Mesodermal cell (in vitro differentiated cells): ENCODE measurements around the gene NKAIN4.

ENCODE experiments used
- H3K27ac ChIP-seq: 2 replicates; pipeline ENCODE4 v1.7.0; 2013; ENCODE audit warnings: mild to moderate bottlenecking, low read depth, low read length, moderate library complexity; ENCODE audit not compliant: severe bottlenecking
- H3K36me3 ChIP-seq: 2 replicates; pipeline ENCODE4 v1.7.1; 2013; ENCODE audit warnings: mild to moderate bottlenecking, low read length, moderate library complexity; ENCODE audit not compliant: control insufficient read depth, insufficient read depth
- H3K4me1 ChIP-seq: one replicate; pipeline ENCODE4 v1.7.1; 2013; ENCODE audit warnings: mild to moderate bottlenecking, low read length; ENCODE audit not compliant: insufficient read depth, control insufficient read depth, poor library complexity, severe bottlenecking
- H3K4me3 ChIP-seq: 2 replicates; pipeline ENCODE4 v1.7.0; 2013; ENCODE audit warnings: low read length, control low read depth, mild to moderate bottlenecking; ENCODE audit not compliant: insufficient read depth, poor library complexity, severe bottlenecking; ENCODE audit errors: extremely low read depth
- H3K9me3 ChIP-seq: 2 replicates; pipeline ENCODE4 v1.7.1; 2013; ENCODE audit warnings: mild to moderate bottlenecking, low read length, moderate library complexity; ENCODE audit not compliant: control insufficient read depth
- WGBS, 2 experiments: methylation state at CpG; one replicate each; pipeline ENCODE4 v1.1.5; 2013; ENCODE audit warnings: missing lambda C conversion rate in 2 of 2; ENCODE audit not compliant: insufficient coverage in 2 of 2; 5-methylcytosine and 5-hydroxymethylcytosine counted together

NKAIN4 gene

GRCh38 chr20:63242736-63243135, 11.5 kb downstream of the NKAIN4 start:
- WGBS, 2 experiments, result 94 to 99% methylated on average over 10 to 21 of the region's 21 CpGs
- H3K27ac ChIP-seq, result no peak overlapping the region
- no peak overlapping the region for H3K4me3 ChIP-seq
- H3K9me3 ChIP-seq, result no peaks in the 10 kb centered on the region
- H3K36me3 ChIP-seq, result no peaks in the 10 kb centered on the region
- no peaks in the 10 kb centered on the region for H3K4me1 ChIP-seq

- H3K9me3 ChIP-seq, result no peaks in the 10 kb centered on the region
- peaks cover 6% of the 10 kb centered on the region for H3K4me1 ChIP-seq
- no peak overlapping the region for H3K27ac ChIP-seq
- H3K4me3 ChIP-seq, result no peak overlapping the region
- no peaks in the 10 kb centered on the region for H3K36me3 ChIP-seq
- WGBS, 2 experiments, result 92 to 93% methylated on average over 9 to 11 of the region's 11 CpGs
Observed at GRCh38 chr20:63241272-63241671, 13.0 kb downstream of the NKAIN4 start.

GRCh38 chr20:63240004-63240403, 14.3 kb downstream of the NKAIN4 start:
- Histone ChIP-seq H3K9me3 (no peaks in the 10 kb centered on the region), H3K4me1 (peaks cover 12% of the 10 kb centered on the region), H3K36me3 (no peaks in the 10 kb centered on the region), H3K4me3 (no peak overlapping the region), H3K27ac (no peak overlapping the region)
- WGBS, 2 experiments, result 91 to 99% methylated on average over 9 to 10 of the region's 11 CpGs

GRCh38 chr20:63239431-63239830, 14.8 kb downstream of the NKAIN4 start:
- Histone ChIP-seq H3K27ac (no peak overlapping the region), H3K9me3 (no peaks in the 10 kb centered on the region), H3K36me3 (no peaks in the 10 kb centered on the region), H3K4me3 (no peak overlapping the region), H3K4me1 (peaks cover 16% of the 10 kb centered on the region)
- 93 to 94% methylated on average over 27 to 30 of the region's 30 CpGs for WGBS, 2 experiments

- H3K9me3 ChIP-seq, result no peaks in the 10 kb centered on the region
- no peak overlapping the region for H3K4me3 ChIP-seq
- H3K36me3 ChIP-seq, result no peaks in the 10 kb centered on the region
- H3K4me1 ChIP-seq, result peaks cover 24% of the 10 kb centered on the region
- 77 to 88% methylated on average over 10 to 14 of the region's 16 CpGs for WGBS, 2 experiments
- H3K27ac ChIP-seq, result no peak overlapping the region
Observed at GRCh38 chr20:63238514-63239125, 15.6 kb downstream of the NKAIN4 start.

GRCh38 chr20:63238031-63238430, 16.2 kb downstream of the NKAIN4 start:
- H3K9me3 ChIP-seq, result no peaks in the 10 kb centered on the region
- H3K4me3 ChIP-seq, result no peak overlapping the region
- H3K27ac ChIP-seq, result no peak overlapping the region
- peaks cover 30% of the 10 kb centered on the region for H3K4me1 ChIP-seq
- H3K36me3 ChIP-seq, result no peaks in the 10 kb centered on the region
- 89 to 94% methylated on average over 9 to 10 of the region's 10 CpGs for WGBS, 2 experiments

- peaks cover 44% of the 10 kb centered on the region for H3K4me1 ChIP-seq
- 90 to 93% methylated on average over 21 of the region's 26 CpGs for WGBS, 2 experiments
- no peaks in the 10 kb centered on the region for H3K9me3 ChIP-seq
- H3K27ac ChIP-seq, result no peak overlapping the region
- no peaks in the 10 kb centered on the region for H3K36me3 ChIP-seq
- H3K4me3 ChIP-seq, result no peak overlapping the region
Observed at GRCh38 chr20:63236116-63236837, 18.0 kb downstream of the NKAIN4 start.

- Histone ChIP-seq H3K4me1 (peaks cover 52% of the 10 kb centered on the region), H3K4me3 (no peak within 1 kb of the TSS), H3K9me3 (no peaks in the 10 kb centered on the region), H3K36me3 (no peaks in the 10 kb centered on the region), H3K27ac (no peak within 1 kb of the TSS)
- 67 to 69% methylated on average over 14 of the region's 17 CpGs for WGBS, 2 experiments
Observed at GRCh38 chr20:63235399-63235983, 18.8 kb downstream of the NKAIN4 start, which contains the start of gene BIRC7. BIRC7 (plus strand) TSS chr20:63235905; CDS start chr20:63236097, 192 bp downstream.

- Histone ChIP-seq H3K36me3 (no peaks in the 10 kb centered on the region), H3K27ac (no peak overlapping the region), H3K4me3 (no peak overlapping the region), H3K4me1 (peaks cover 58% of the 10 kb centered on the region), H3K9me3 (no peaks in the 10 kb centered on the region)
- WGBS, 2 experiments, result 14 to 16% methylated on average over 7 to 9 of the region's 20 CpGs
Observed at GRCh38 chr20:63234693-63235398, 19.4 kb downstream of the NKAIN4 start.

- no peaks in the 10 kb centered on the region for H3K36me3 ChIP-seq
- WGBS, 2 experiments, result 91% methylated on average over 15 to 17 of the region's 17 CpGs
- H3K4me1 ChIP-seq, result peaks cover 67% of the 10 kb centered on the region
- no peaks in the 10 kb centered on the region for H3K9me3 ChIP-seq
- no peak overlapping the region for H3K4me3 ChIP-seq
- H3K27ac ChIP-seq, result no peak overlapping the region
Observed at GRCh38 chr20:63233924-63234323, 20.3 kb downstream of the NKAIN4 start.
